ENCODE measurements around the gene LRP3. TPM values are rescaled to one million over a fixed set of nuclear protein-coding genes. Genes with fewer than 3 reads are reported as not detected.

The LRP3 gene
- total and polyA plus RNA-seq, 2 of the 13 experiments (the other 11 are each of a cell fraction or from before 2014, with no cell fraction given), result 17.6 to 51.6 TPM

DNA sequence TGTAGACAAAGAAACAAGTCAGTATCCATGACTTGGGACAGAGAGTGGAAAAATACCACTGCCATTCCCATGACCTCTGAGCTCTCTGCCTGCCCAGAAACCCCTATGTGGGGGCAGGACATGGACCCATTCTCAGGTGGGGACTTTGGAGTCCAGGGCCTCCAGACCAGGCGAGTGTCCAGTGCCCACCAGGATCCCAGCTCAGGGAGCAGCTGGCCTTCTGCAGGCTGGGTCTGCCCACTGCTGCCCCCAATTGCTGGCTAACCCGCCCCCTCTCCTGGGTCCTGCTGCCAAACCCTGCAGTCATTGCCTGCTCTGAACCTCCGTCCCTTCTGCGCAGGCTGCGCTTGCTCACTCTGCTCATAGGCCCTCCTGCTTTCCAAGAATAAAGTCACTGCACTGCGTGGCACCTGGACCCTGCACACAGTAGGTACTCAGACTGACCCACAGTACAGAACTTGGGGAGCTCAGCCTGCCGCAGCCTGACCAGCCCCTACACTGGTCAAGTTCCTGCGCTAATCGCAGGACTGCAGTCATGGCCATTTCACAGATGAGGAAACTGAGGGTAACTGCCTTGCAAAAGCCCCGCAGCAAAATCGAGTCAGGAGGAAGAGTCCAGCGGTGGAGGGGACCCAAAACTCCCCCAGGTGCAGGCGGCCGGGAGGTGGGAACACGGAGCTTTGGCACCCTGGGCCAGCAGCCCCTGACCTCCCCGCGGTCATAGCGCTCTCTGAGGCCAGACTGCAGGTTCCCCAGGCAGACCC, 30.7 kb downstream of the LRP3 start (continued):
- TF ChIP-seq ZNF34 (CRISPR knock-in tag; IDR thresholded peaks at IDR 0.05; ENCODE audit: borderline replicate concordance) (no peak), ZNF441 (CRISPR knock-in tag; IDR thresholded peaks at IDR 0.05; ENCODE audit: borderline replicate concordance) (no peak), POLR2A (IDR thresholded peaks at IDR 0.05; ENCODE audit: insufficient read depth in 1 of 2, low read depth in 2 of 2, low read length in 2 of 2) (no peak), XRCC5 (optimal IDR thresholded peaks at IDR 0.05; ENCODE audit: low read length) (peak; percentile 45), GZF1 (CRISPR knock-in tag; IDR thresholded peaks at IDR 0.05) (no peak), ONECUT2 (CRISPR knock-in tag; IDR thresholded peaks at IDR 0.05) (no peak), ELF4 (CRISPR knock-in tag; IDR thresholded peaks at IDR 0.05; ENCODE audit: borderline replicate concordance) (no peak), ZBTB42 (CRISPR knock-in tag; IDR thresholded peaks at IDR 0.05) (no peak), ZNF556 (CRISPR knock-in tag; IDR thresholded peaks at IDR 0.05; ENCODE audit: borderline replicate concordance) (no peak), NCOA2 (CRISPR knock-in tag; IDR thresholded peaks at IDR 0.05) (0 out of 2 replicates have a peak, but pooled peaks have one; percentile 19), IKZF1 (IDR thresholded peaks at IDR 0.05) (no peak), ZNF83 (CRISPR knock-in tag; IDR thresholded peaks at IDR 0.05; ENCODE audit: borderline replicate concordance) (no peak), HNRNPL (IDR thresholded peaks at IDR 0.05; ENCODE audit: low read depth, low read length) (0 out of 2 replicates have a peak, but pooled peaks have one; percentile 71), MAZ (IDR thresholded peaks at IDR 0.05; ENCODE audit: borderline replicate concordance, low read depth, low read length) (no peak), MAZ (CRISPR knock-in tag; IDR thresholded peaks at IDR 0.05; ENCODE audit: low read depth) (no peak), HDAC1 (CRISPR knock-in tag; IDR thresholded peaks at IDR 0.05) (peak; percentile 26; the same call in 1 of the 2 replicates), CREB1 (IDR thresholded peaks at IDR 0.05) (no peak), CREB1 (CRISPR knock-in tag; IDR thresholded peaks at IDR 0.05) (no peak)
- TF ChIP-seq, protein P1, sequence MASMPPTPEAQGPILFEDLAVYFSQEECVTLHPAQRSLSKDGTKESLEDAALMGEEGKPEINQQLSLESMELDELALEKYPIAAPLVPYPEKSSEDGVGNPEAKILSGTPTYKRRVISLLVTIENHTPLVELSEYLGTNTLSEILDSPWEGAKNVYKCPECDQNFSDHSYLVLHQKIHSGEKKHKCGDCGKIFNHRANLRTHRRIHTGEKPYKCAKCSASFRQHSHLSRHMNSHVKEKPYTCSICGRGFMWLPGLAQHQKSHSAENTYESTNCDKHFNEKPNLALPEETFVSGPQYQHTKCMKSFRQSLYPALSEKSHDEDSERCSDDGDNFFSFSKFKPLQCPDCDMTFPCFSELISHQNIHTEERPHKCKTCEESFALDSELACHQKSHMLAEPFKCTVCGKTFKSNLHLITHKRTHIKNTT (CRISPR knock-in tag; IDR thresholded peaks at IDR 0.05), result no peak
- TF ChIP-seq, protein P2, sequence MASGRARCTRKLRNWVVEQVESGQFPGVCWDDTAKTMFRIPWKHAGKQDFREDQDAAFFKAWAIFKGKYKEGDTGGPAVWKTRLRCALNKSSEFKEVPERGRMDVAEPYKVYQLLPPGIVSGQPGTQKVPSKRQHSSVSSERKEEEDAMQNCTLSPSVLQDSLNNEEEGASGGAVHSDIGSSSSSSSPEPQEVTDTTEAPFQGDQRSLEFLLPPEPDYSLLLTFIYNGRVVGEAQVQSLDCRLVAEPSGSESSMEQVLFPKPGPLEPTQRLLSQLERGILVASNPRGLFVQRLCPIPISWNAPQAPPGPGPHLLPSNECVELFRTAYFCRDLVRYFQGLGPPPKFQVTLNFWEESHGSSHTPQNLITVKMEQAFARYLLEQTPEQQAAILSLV (CRISPR knock-in tag; IDR thresholded peaks at IDR 0.05; ENCODE audit: borderline replicate concordance), result no peak; the same call in 1 of the 2 replicates
- TF ChIP-seq, protein P3, sequence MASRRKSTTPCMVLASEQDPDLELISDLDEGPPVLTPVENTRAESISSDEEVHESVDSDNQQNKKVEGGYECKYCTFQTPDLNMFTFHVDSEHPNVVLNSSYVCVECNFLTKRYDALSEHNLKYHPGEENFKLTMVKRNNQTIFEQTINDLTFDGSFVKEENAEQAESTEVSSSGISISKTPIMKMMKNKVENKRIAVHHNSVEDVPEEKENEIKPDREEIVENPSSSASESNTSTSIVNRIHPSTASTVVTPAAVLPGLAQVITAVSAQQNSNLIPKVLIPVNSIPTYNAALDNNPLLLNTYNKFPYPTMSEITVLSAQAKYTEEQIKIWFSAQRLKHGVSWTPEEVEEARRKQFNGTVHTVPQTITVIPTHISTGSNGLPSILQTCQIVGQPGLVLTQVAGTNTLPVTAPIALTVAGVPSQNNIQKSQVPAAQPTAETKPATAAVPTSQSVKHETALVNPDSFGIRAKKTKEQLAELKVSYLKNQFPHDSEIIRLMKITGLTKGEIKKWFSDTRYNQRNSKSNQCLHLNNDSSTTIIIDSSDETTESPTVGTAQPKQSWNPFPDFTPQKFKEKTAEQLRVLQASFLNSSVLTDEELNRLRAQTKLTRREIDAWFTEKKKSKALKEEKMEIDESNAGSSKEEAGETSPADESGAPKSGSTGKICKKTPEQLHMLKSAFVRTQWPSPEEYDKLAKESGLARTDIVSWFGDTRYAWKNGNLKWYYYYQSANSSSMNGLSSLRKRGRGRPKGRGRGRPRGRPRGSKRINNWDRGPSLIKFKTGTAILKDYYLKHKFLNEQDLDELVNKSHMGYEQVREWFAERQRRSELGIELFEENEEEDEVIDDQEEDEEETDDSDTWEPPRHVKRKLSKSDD (CRISPR knock-in tag; IDR thresholded peaks at IDR 0.05; ENCODE audit: low read depth), result 0 out of 2 replicates have a peak, but pooled peaks have one; percentile 57
- TF ChIP-seq, protein P4, sequence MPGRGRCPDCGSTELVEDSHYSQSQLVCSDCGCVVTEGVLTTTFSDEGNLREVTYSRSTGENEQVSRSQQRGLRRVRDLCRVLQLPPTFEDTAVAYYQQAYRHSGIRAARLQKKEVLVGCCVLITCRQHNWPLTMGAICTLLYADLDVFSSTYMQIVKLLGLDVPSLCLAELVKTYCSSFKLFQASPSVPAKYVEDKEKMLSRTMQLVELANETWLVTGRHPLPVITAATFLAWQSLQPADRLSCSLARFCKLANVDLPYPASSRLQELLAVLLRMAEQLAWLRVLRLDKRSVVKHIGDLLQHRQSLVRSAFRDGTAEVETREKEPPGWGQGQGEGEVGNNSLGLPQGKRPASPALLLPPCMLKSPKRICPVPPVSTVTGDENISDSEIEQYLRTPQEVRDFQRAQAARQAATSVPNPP (CRISPR knock-in tag; IDR thresholded peaks at IDR 0.05), result no peak
- TF ChIP-seq, protein P5, sequence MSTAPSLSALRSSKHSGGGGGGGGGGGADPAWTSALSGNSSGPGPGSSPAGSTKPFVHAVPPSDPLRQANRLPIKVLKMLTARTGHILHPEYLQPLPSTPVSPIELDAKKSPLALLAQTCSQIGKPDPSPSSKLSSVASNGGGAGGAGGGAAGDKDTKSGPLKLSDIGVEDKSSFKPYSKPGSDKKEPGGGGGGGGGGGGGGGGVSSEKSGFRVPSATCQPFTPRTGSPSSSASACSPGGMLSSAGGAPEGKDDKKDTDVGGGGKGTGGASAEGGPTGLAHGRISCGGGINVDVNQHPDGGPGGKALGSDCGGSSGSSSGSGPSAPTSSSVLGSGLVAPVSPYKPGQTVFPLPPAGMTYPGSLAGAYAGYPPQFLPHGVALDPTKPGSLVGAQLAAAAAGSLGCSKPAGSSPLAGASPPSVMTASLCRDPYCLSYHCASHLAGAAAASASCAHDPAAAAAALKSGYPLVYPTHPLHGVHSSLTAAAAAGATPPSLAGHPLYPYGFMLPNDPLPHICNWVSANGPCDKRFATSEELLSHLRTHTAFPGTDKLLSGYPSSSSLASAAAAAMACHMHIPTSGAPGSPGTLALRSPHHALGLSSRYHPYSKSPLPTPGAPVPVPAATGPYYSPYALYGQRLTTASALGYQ (CRISPR knock-in tag; IDR thresholded peaks at IDR 0.05), result no peak
